Measurements from ENCODE around the gene TMEM91.
A peak's percentile ranks its signal among the peaks of the same experiment; 100 is the strongest.

TMEM91 gene

GRCh38 chr19:41412953-41413352 lies 36.6 kb downstream of the TMEM91 start:
- no peak for DNase-seq

- no peak for DNase-seq
Measured at GRCh38 chr19:41413947-41414346, 37.6 kb downstream of the TMEM91 start.

GRCh38 chr19:41414461-41414860 lies 38.1 kb downstream of the TMEM91 start:
- no peak for DNase-seq

GRCh38 chr19:41415154-41415571 lies 38.8 kb downstream of the TMEM91 start:
- DNase-seq = no peak

GRCh38 chr19:41416194-41416674 lies 39.9 kb downstream of the TMEM91 start:
- DNase-seq = no peak

- peak; percentile 12 for DNase-seq
Measured at GRCh38 chr19:41420101-41420880, 44.0 kb downstream of the TMEM91 start.

GRCh38 chr19:41421314-41421713 lies 45.0 kb downstream of the TMEM91 start:
- DNase-seq = no peak

- no peak for DNase-seq
Measured at GRCh38 chr19:41421973-41422372, 45.6 kb downstream of the TMEM91 start.

- no peak for DNase-seq
Measured at GRCh38 chr19:41422456-41422855, 46.1 kb downstream of the TMEM91 start.

GRCh38 chr19:41422955-41423354 lies 46.6 kb downstream of the TMEM91 start:
- DNase-seq = no peak

- no peak for DNase-seq
Measured at GRCh38 chr19:41424335-41425173, 48.2 kb downstream of the TMEM91 start.

GRCh38 chr19:41425174-41426115 lies 49.1 kb downstream of the TMEM91 start:
- no peak for DNase-seq

- DNase-seq = no peak
Measured at GRCh38 chr19:41426116-41426841, 49.9 kb downstream of the TMEM91 start.

GRCh38 chr19:41426952-41427646 lies 50.8 kb downstream of the TMEM91 start, which contains the start of gene B3GNT8:
Gene B3GNT8, minus strand, starts transcription at chr19:41427374. Its CDS starts 596 bp downstream, at chr19:41426778.
- DNase-seq = peak; percentile 74

- DNase-seq = peak; percentile 51
Measured at GRCh38 chr19:41427647-41428480, 51.5 kb downstream of the TMEM91 start.

- no peak for DNase-seq
Measured at GRCh38 chr19:41428481-41428859, 52.1 kb downstream of the TMEM91 start.

GRCh38 chr19:41430922-41431321 lies 54.6 kb downstream of the TMEM91 start:
- no peak for DNase-seq

- DNase-seq = peak; percentile 49
Measured at GRCh38 chr19:41431426-41432386, 55.4 kb downstream of the TMEM91 start.

- no peak for DNase-seq
Measured at GRCh38 chr19:41433171-41433570, 56.8 kb downstream of the TMEM91 start.
